GM19239 (cell line): ENCODE measurements around the gene HYAL2.

ENCODE experiments used
- DNase-seq: peaks from one replicate; pipeline ENCODE4 v3.0.0; 2011; ENCODE audit warnings: low spot score; ENCODE audit not compliant: insufficient read length
- FAIRE-seq: peaks from 2 replicates; lab custom pipeline; 2011; peaks lifted over from hg19 to GRCh38; lab: Jason Lieb, UNC

HYAL2 gene

GRCh38 chr3:50322386-50323091 lies at the start of gene HYAL2:
Gene HYAL2, minus strand, starts transcription at chr3:50322745. Its CDS starts 2,256 bp downstream, at chr3:50320489.
- FAIRE-seq (no peak), DNase-seq (no peak)

- no peak for DNase-seq
- FAIRE-seq = no peak
Observed at GRCh38 chr3:50371133-50371685, 48.7 kb upstream of the HYAL2 start.

GRCh38 chr3:50370594-50370993 lies 48.0 kb upstream of the HYAL2 start:
- no peak for FAIRE-seq
- no peak for DNase-seq

- FAIRE-seq (no peak), DNase-seq (no peak)
Observed at GRCh38 chr3:50369012-50369670, 46.6 kb upstream of the HYAL2 start.

- DNase-seq = no peak
- FAIRE-seq = no peak
Observed at GRCh38 chr3:50365842-50366220, 43.3 kb upstream of the HYAL2 start.

GRCh38 chr3:50365080-50365841 lies 42.7 kb upstream of the HYAL2 start:
- FAIRE-seq (peak; percentile 95), DNase-seq (peak; percentile 97)

GRCh38 chr3:50364573-50365079 lies 42.1 kb upstream of the HYAL2 start:
- DNase-seq (no peak), FAIRE-seq (no peak)

GRCh38 chr3:50359760-50360110 lies 37.2 kb upstream of the HYAL2 start:
- FAIRE-seq = no peak
- DNase-seq = no peak

- FAIRE-seq (peak; percentile 99), DNase-seq (peak; percentile 99)
Observed at GRCh38 chr3:50358911-50359759, 36.6 kb upstream of the HYAL2 start, which contains the start of gene TMEM115. Gene TMEM115, minus strand, starts transcription at chr3:50359521. Its CDS starts 458 bp downstream, at chr3:50359063.

GRCh38 chr3:50358355-50358910 lies 35.9 kb upstream of the HYAL2 start:
- FAIRE-seq (no peak), DNase-seq (no peak)

GRCh38 chr3:50357481-50357880 lies 34.9 kb upstream of the HYAL2 start:
- FAIRE-seq (no peak), DNase-seq (no peak)

- DNase-seq (no peak), FAIRE-seq (no peak)
Observed at GRCh38 chr3:50356553-50356952, 34.0 kb upstream of the HYAL2 start.

GRCh38 chr3:50355829-50356552 lies 33.4 kb upstream of the HYAL2 start:
- FAIRE-seq = no peak

GRCh38 chr3:50354850-50355249 lies 32.3 kb upstream of the HYAL2 start:
- DNase-seq (no peak), FAIRE-seq (no peak)

More at GRCh38 chr3:50355829-50356552, 33.4 kb upstream of the HYAL2 start:
- DNase-seq = no peak

- no peak for FAIRE-seq
Observed at GRCh38 chr3:50354186-50354764, 31.7 kb upstream of the HYAL2 start.

GRCh38 chr3:50353245-50354004 lies 30.9 kb upstream of the HYAL2 start:
- FAIRE-seq = no peak
- DNase-seq = no peak

More at GRCh38 chr3:50354186-50354764, 31.7 kb upstream of the HYAL2 start:
- no peak for DNase-seq

GRCh38 chr3:50352781-50353180 lies 30.2 kb upstream of the HYAL2 start:
- FAIRE-seq (no peak), DNase-seq (no peak)

- FAIRE-seq = no peak
- DNase-seq = no peak
Observed at GRCh38 chr3:50351323-50351697, 28.8 kb upstream of the HYAL2 start.
